Astrocyte (in vitro differentiated cells and primary cell): ENCODE data around the gene PBRM1. TPM values are rescaled to one million over a fixed set of nuclear protein-coding genes. Genes with fewer than 3 reads are reported as not detected.

Experiments
- DNase-seq: peaks from one replicate; pipeline ENCODE4 v3.0.0-alpha.2; 2010; ENCODE audit warnings: low read depth
- FAIRE-seq: peaks from 2 replicates; lab custom pipeline; 2011; peaks lifted over from hg19 to GRCh38; lab: Jason Lieb, UNC
- H2AFZ ChIP-seq: 2 replicates; pipeline ENCODE4 v1.6.0; 2012; ENCODE audit warnings: low read depth, low read length, inconsistent platforms
- H3K27ac ChIP-seq: 2 replicates; pipeline ENCODE4 v1.5.1; 2011; ENCODE audit warnings: low read depth, low read length, inconsistent platforms
- H3K27me3 ChIP-seq: 2 replicates; pipeline ENCODE4 v1.6.0; 2011; ENCODE audit warnings: low read length, inconsistent platforms; ENCODE audit not compliant: insufficient read depth
- H3K36me3 ChIP-seq: 2 replicates; pipeline ENCODE4 v1.5.1; 2011; ENCODE audit warnings: low read length, inconsistent platforms; ENCODE audit not compliant: insufficient read depth
- H3K4me1 ChIP-seq: 2 replicates; pipeline ENCODE4 v1.5.1; 2011; ENCODE audit warnings: low read length, inconsistent platforms; ENCODE audit not compliant: insufficient read depth
- H3K4me2 ChIP-seq: 2 replicates; pipeline ENCODE4 v1.6.0; 2012; ENCODE audit warnings: low read length, inconsistent platforms
- H3K4me3 ChIP-seq: 2 replicates; pipeline ENCODE4 v1.5.1; 2011; ENCODE audit warnings: low read depth, mild to moderate bottlenecking, low read length, inconsistent platforms; ENCODE audit not compliant: insufficient read depth
- H3K79me2 ChIP-seq: 2 replicates; pipeline ENCODE4 v1.6.0; 2012; ENCODE audit warnings: mild to moderate bottlenecking, low read length, inconsistent platforms; ENCODE audit not compliant: insufficient read depth
- H3K9ac ChIP-seq: 2 replicates; pipeline ENCODE4 v1.6.0; 2012; ENCODE audit warnings: mild to moderate bottlenecking, low read length, inconsistent platforms
- H3K9me3 ChIP-seq: 2 replicates; pipeline ENCODE4 v1.5.1; 2012; ENCODE audit warnings: low read depth, mild to moderate bottlenecking, low read length, inconsistent platforms; ENCODE audit not compliant: insufficient read depth
- H4K20me1 ChIP-seq: 2 replicates; pipeline ENCODE4 v1.6.0; 2012; ENCODE audit warnings: low read length, inconsistent platforms; ENCODE audit not compliant: insufficient read depth
- H3K27ac Mint-ChIP-seq: one replicate; pipeline ENCODE4 v1.8.0; 2021; ENCODE audit warnings: mild to moderate bottlenecking, mixed read lengths; ENCODE audit not compliant: unreplicated experiment
- H3K27me3 Mint-ChIP-seq: one replicate; pipeline ENCODE4 v1.8.0; 2021; ENCODE audit warnings: low read depth, mixed read lengths; ENCODE audit not compliant: unreplicated experiment
- H3K36me3 Mint-ChIP-seq: one replicate; pipeline ENCODE4 v1.8.0; 2021; ENCODE audit warnings: low read depth, mixed read lengths; ENCODE audit not compliant: unreplicated experiment
- H3K4me1 Mint-ChIP-seq: one replicate; pipeline ENCODE4 v1.8.0; 2021; ENCODE audit warnings: low read depth, mixed read lengths; ENCODE audit not compliant: unreplicated experiment
- H3K4me3 Mint-ChIP-seq: one replicate; pipeline ENCODE4 v1.8.0; 2021; ENCODE audit warnings: mild to moderate bottlenecking, moderate library complexity, mixed read lengths; ENCODE audit not compliant: unreplicated experiment
- H3K9me3 Mint-ChIP-seq: one replicate; pipeline ENCODE4 v1.8.0; 2021; ENCODE audit warnings: mild to moderate bottlenecking, mixed read lengths; ENCODE audit not compliant: unreplicated experiment
- EZH2 ChIP-seq: IDR thresholded peaks from 2 replicates; pipeline ENCODE4 v1.6.1; 2012; ENCODE audit warnings: mild to moderate bottlenecking, low read length, inconsistent platforms; ENCODE audit not compliant: insufficient read depth
- total RNA-seq: library from RNA; stranded (reverse); gene quantifications from 2 replicates; pipeline ENCODE4 v1.2.1, GENCODE V29; 2021
- TF ChIP-seq, protein P1 (sequence below): IDR thresholded peaks from 2 replicates; pipeline ENCODE4 v1.5.1; 2011; ENCODE audit warnings: low read depth, mild to moderate bottlenecking, inconsistent platforms, low read length, moderate library complexity; ENCODE audit not compliant: insufficient read depth

The PBRM1 gene
- total RNA-seq, 1 donor from 2014 or later = 54.5 TPM

DNA sequence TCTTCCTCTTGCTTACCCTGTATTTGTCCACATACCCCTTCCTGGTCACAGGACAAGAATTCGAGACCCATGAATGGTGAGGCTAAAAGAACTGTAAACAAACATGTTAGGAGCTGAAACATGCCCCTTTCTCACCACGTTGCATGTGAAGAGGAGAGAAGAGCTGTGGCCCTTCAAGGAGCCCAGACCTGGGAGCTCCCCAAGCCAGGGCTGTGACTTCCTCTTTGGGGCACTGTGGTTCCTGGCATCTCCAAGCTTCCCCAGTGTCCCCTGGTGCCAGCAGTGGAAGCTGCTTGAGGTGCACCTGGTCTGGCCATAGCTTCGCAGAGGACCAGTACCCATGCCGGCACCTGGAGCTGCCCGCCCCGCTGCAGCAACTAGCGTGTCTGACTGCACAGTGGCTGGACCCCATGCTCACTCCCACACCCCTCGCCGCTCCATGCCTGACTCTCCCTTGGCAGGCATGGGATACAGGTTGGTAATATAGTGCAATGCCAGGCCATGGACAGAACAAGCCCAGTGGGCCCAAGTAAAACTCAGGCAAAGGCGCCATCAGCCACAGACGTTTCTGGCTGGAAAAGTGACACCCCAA lies 30.1 kb upstream of the PBRM1 start:
- Histone ChIP-seq H3K27me3 (no peaks in the 10 kb centered on the region), H3K4me1 (no peaks in the 10 kb centered on the region), H3K9ac (no peak overlapping the region), H3K9me3 (no peaks in the 10 kb centered on the region), H3K36me3 (no peaks in the 10 kb centered on the region), H3K4me2 (no peak overlapping the region), H3K4me3 (no peak overlapping the region), H2AFZ (no peak overlapping the region), H3K79me2 (no peaks in the 10 kb centered on the region), H4K20me1 (no peaks in the 10 kb centered on the region), H3K27ac (no peak overlapping the region)
- no peak overlapping the region for H3K27ac Mint-ChIP-seq
- H3K4me3 Mint-ChIP-seq = no peak overlapping the region
- FAIRE-seq (no peak), DNase-seq (no peak)
- no peaks in the 10 kb centered on the region for H3K4me1 Mint-ChIP-seq
- peaks cover 3% of the 10 kb centered on the region for H3K9me3 Mint-ChIP-seq
- TF ChIP-seq, protein P1, sequence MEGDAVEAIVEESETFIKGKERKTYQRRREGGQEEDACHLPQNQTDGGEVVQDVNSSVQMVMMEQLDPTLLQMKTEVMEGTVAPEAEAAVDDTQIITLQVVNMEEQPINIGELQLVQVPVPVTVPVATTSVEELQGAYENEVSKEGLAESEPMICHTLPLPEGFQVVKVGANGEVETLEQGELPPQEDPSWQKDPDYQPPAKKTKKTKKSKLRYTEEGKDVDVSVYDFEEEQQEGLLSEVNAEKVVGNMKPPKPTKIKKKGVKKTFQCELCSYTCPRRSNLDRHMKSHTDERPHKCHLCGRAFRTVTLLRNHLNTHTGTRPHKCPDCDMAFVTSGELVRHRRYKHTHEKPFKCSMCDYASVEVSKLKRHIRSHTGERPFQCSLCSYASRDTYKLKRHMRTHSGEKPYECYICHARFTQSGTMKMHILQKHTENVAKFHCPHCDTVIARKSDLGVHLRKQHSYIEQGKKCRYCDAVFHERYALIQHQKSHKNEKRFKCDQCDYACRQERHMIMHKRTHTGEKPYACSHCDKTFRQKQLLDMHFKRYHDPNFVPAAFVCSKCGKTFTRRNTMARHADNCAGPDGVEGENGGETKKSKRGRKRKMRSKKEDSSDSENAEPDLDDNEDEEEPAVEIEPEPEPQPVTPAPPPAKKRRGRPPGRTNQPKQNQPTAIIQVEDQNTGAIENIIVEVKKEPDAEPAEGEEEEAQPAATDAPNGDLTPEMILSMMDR = no peak
- no peak for TF ChIP-seq EZH2
- no peaks in the 10 kb centered on the region for H3K27me3 Mint-ChIP-seq
- peaks cover 19% of the 10 kb centered on the region for H3K36me3 Mint-ChIP-seq

DNA sequence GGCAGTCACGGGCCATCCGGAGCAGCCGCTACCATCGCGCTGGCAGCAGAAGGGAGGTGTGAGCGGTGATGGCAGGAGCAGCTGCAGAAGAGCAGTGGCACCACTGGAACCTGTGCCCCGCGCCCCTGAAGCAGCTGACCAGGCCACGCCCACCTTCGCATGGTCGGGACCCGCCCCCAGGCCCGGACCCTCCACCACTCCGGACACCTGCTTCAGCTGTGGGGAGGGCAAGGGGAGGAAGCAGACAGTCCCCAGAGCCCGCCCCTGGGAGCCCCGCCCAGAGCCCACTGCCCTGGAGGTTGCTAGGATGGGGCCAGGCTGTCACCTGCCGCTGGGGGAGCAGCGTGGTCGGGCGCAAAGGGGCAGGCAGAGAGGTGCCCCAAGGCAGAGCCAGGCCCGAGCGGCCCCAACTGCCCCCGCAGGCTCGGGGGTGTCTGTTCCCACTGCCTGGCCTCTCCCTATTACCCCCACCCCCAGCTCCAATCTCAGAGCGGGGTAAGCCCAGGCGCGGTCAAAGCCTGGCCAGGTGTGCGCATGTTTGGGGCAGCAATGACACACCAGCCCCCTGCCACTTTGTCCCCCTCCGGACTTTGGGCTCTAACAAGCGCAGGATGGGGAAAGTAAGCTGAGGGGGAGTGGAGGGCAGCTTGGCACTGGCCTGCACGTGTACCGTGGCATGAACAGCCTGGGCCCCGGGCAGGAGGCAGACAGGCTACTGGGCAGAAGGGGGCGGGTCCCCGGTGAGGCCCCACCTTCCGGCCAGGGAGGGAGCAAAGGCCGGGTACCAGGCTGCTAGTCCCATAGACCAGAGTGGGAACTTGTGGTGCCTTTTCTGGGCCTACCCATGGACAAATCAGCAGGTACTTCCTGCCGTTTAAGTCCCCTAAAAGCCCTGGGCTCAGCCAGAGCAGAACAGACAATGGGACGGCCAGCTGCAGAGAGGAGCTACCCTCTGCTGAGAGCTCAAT lies 28.9 kb upstream of the PBRM1 start:
- no peak overlapping the region for H3K9ac ChIP-seq
- H3K9me3 ChIP-seq = no peaks in the 10 kb centered on the region
- Mint-ChIP-seq H3K27me3 (no peaks in the 10 kb centered on the region), H3K4me3 (no peak overlapping the region), H3K36me3 (peaks cover 12% of the 10 kb centered on the region), H3K27ac (no peak overlapping the region), H3K4me1 (no peaks in the 10 kb centered on the region), H3K9me3 (peaks cover under 1% of the 10 kb centered on the region)
- TF ChIP-seq EZH2 = no peak
- TF ChIP-seq, protein P1 = no peak
- no peak overlapping the region for H2AFZ ChIP-seq
- H3K4me1 ChIP-seq = no peaks in the 10 kb centered on the region
- FAIRE-seq (no peak), DNase-seq (no peak)
- no peak overlapping the region for H3K27ac ChIP-seq
- no peaks in the 10 kb centered on the region for H3K27me3 ChIP-seq
- H4K20me1 ChIP-seq = no peaks in the 10 kb centered on the region
- H3K4me3 ChIP-seq = no peak overlapping the region
- H3K36me3 ChIP-seq = peaks cover 2% of the 10 kb centered on the region
- no peaks in the 10 kb centered on the region for H3K79me2 ChIP-seq
- H3K4me2 ChIP-seq = no peak overlapping the region
